Osteocyte (in vitro differentiated cells): ENCODE data around the gene FNTB. TPM values are rescaled to one million over a fixed set of nuclear protein-coding genes. Genes with fewer than 3 reads are reported as not detected.

Experiments used
- DNase-seq: peaks from one replicate; pipeline ENCODE4 v3.0.0; 2021; ENCODE audit warnings: mixed read lengths; ENCODE audit not compliant: unreplicated experiment; ENCODE audit errors: extremely low spot score
- H3K27ac Mint-ChIP-seq: one replicate; pipeline ENCODE4 v1.8.0; 2021; ENCODE audit warnings: mild to moderate bottlenecking, mixed read lengths; ENCODE audit not compliant: unreplicated experiment
- H3K27me3 Mint-ChIP-seq: one replicate; pipeline ENCODE4 v1.8.0; 2021; ENCODE audit warnings: mixed read lengths; ENCODE audit not compliant: unreplicated experiment
- H3K36me3 Mint-ChIP-seq: one replicate; pipeline ENCODE4 v1.8.0; 2021; ENCODE audit warnings: mixed read lengths; ENCODE audit not compliant: unreplicated experiment
- H3K4me1 Mint-ChIP-seq: one replicate; pipeline ENCODE4 v1.8.0; 2021; ENCODE audit warnings: mixed read lengths; ENCODE audit not compliant: unreplicated experiment
- H3K4me3 Mint-ChIP-seq: one replicate; pipeline ENCODE4 v1.8.0; 2021; ENCODE audit warnings: mild to moderate bottlenecking, moderate library complexity, mixed read lengths; ENCODE audit not compliant: unreplicated experiment
- H3K9me3 Mint-ChIP-seq: one replicate; pipeline ENCODE4 v1.8.0; 2021; ENCODE audit warnings: mixed read lengths; ENCODE audit not compliant: unreplicated experiment
- CTCF ChIP-seq: fragments of 200-600 bp; sonication (generic); IDR thresholded peaks from 2 replicates; pipeline ENCODE4 v1.5.0; 2021; ENCODE audit warnings: antibody characterized with exemption, mild to moderate bottlenecking, moderate library complexity
- total RNA-seq: library from RNA; stranded (reverse); gene quantifications from 2 replicates; pipeline ENCODE4 v1.2.1, GENCODE V29; 2021

Gene FNTB
- total RNA-seq, 1 donor from 2014 or later = 23.2 TPM

GRCh38 chr14:64948612-64949210, 38.0 kb upstream of the FNTB start:
- peaks cover 17% of the 10 kb centered on the region for H3K36me3 Mint-ChIP-seq
- H3K9me3 Mint-ChIP-seq = no peaks in the 10 kb centered on the region
- no peaks in the 10 kb centered on the region for H3K27me3 Mint-ChIP-seq
- no peak for TF ChIP-seq CTCF
- DNase-seq = no peak
- no peaks in the 10 kb centered on the region for H3K4me1 Mint-ChIP-seq
- no peak overlapping the region for H3K4me3 Mint-ChIP-seq
- no peak overlapping the region for H3K27ac Mint-ChIP-seq

GRCh38 chr14:64950889-64951288, 35.8 kb upstream of the FNTB start:
- Mint-ChIP-seq H3K4me1 (no peaks in the 10 kb centered on the region), H3K4me3 (no peak overlapping the region), H3K27ac (no peak overlapping the region), H3K27me3 (no peaks in the 10 kb centered on the region), H3K9me3 (no peaks in the 10 kb centered on the region), H3K36me3 (peaks cover 17% of the 10 kb centered on the region)
- DNase-seq = no peak
- no peak for TF ChIP-seq CTCF

- TF ChIP-seq CTCF = no peak
- Mint-ChIP-seq H3K4me1 (no peaks in the 10 kb centered on the region), H3K27me3 (no peaks in the 10 kb centered on the region), H3K9me3 (no peaks in the 10 kb centered on the region), H3K4me3 (no peak overlapping the region), H3K27ac (no peak overlapping the region), H3K36me3 (peaks cover 17% of the 10 kb centered on the region)
- DNase-seq = no peak
Observed at GRCh38 chr14:64951291-64951690, 35.4 kb upstream of the FNTB start.

GRCh38 chr14:64951724-64952123, 35.0 kb upstream of the FNTB start:
- Mint-ChIP-seq H3K36me3 (peaks cover 17% of the 10 kb centered on the region), H3K9me3 (no peaks in the 10 kb centered on the region), H3K27ac (no peak overlapping the region), H3K4me3 (no peak overlapping the region), H3K27me3 (no peaks in the 10 kb centered on the region), H3K4me1 (no peaks in the 10 kb centered on the region)
- no peak for DNase-seq
- TF ChIP-seq CTCF = no peak

- no peak for TF ChIP-seq CTCF
- no peak overlapping the region for H3K4me3 Mint-ChIP-seq
- H3K9me3 Mint-ChIP-seq = no peaks in the 10 kb centered on the region
- no peak for DNase-seq
- H3K36me3 Mint-ChIP-seq = peaks cover 17% of the 10 kb centered on the region
- no peaks in the 10 kb centered on the region for H3K27me3 Mint-ChIP-seq
- no peak overlapping the region for H3K27ac Mint-ChIP-seq
- no peaks in the 10 kb centered on the region for H3K4me1 Mint-ChIP-seq
Observed at GRCh38 chr14:64952598-64953309, 33.9 kb upstream of the FNTB start.
